Stimulated activated CD4-positive, alpha-beta T cell treated with anti-CD3 and anti-CD28 coated beads, Interleukin-1b, Interleukin-23, amount 100 ng/mL, for 1 hour (primary cell): ENCODE data around the gene SPANXN1.
"Not testable (repeated sequence)": the region's sequence is repeated elsewhere in the genome, so short reads cannot be mapped to it uniquely, and the experiment has no call there.

ENCODE experiments used
- DNase-seq, 2 donors: peaks; one replicate each; pipeline ENCODE4 v3.0.0-alpha.2; 2020; ENCODE audit warnings: low read depth in 2 of 2

Gene SPANXN1, protein sequence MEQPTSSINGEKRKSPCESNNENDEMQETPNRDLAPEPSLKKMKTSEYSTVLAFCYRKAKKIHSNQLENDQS

DNA sequence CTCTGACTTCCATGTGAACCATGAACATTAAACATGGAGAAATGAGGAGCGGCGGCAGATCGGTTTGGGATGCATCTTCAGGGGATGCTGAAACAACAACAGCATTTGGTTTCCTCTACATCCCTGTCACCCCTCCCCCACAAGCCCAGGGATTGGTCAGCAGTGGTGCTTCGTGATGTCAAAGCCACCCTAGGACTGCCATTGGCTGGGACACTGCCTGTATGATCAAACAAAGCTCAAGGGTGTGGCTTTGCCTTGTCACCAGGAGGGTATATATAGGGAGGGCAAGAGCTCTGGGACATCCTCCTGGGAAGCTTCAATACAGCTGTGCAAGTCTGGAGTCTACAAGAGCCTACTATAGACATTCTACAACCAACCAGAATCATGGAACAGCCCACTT, at the start of gene SPANXN1:
Gene SPANXN1, plus strand, starts transcription at position 301 of the 400 bp plus-strand sequence. Its CDS starts 84 bp downstream, at position 385.
- DNase-seq, result not testable (repeated sequence)

DNA sequence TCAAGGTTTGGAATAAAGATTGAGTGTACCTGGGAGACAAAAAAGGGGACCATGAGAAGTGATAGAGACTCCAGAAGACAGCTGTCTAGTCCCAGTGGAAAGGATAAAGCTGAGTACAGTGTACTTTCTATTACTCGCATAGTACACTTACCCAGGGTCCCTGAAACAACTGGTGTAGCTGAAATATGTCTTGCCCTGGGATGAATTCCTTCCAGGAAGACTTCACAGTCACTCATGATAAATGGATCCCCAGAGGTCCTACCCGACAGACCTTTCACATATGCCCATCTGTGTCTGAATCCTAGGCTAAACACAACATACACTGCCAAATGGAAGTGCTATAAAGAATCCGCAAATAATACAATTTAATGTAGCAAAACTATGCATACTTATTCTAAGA, 48.2 kb upstream of the SPANXN1 start:
- no peak for DNase-seq

- DNase-seq, result no peak
Measured at GRCh38 chrX:145213504-145213903, 33.8 kb upstream of the SPANXN1 start.

DNA sequence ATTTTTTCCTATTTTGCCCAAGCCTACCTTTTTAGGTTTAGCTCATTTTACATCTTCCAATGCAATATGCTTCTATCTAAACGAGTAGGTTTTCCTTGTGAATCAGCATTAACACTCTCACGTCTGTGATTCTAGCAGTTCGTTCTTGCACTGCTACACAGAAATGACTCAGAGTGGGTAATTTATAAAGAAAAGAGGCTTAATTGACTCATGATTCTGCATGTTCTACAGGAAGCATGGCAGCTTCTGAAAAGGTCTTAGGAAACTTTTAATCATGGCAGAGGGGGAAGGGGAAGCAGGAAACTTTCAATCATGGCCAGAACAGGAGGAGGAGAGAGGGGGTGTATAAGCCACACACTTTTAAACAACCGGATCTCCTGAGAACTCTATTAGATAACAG, 44.9 kb downstream of the SPANXN1 start:
- no peak for DNase-seq
